Measurements from ENCODE around the gene STEAP3. TPM values are rescaled to one million over a fixed set of nuclear protein-coding genes. Genes with fewer than 3 reads are reported as not detected.

STEAP3 gene
- total RNA-seq, 6 experiments from 2014 or later: 118 to 165 (median 131) TPM

DNA sequence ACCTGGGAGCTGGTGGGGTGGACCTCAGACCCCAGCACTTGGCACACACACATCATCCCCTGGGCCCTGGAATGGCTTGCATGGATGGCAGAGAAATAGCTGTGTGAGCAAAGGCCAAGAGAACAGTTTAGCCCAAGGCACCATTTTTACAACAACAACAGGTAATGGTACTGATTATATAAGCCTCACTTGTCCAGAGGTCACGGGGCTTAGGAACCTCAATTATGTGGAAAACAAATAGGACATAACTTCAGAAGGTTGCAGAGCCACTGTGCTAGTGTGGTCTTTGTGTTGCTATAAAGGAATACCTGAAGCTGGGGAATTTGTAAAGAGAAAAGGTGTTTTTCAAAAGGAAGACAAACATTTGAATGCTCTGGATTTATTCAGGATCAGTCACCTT, 13.2 kb downstream of the STEAP3 start:
- DNase-seq (no peak), ATAC-seq (no peak)
- Histone ChIP-seq H3K4me3 (no peak overlapping the region), H3K4me1 (peaks cover 0 to 71% (median 11%) of the 10 kb centered on the region in 4 donors), H3K9me3 (no peaks in the 10 kb centered on the region), H3K27me3 (no peaks in the 10 kb centered on the region), H3K27ac (peak overlapping the region in 1 of 3 donors; percentile 53), H3K36me3 (peaks cover 0 to 4% (median 0%) of the 10 kb centered on the region in 4 donors)
- TF ChIP-seq, protein P1, sequence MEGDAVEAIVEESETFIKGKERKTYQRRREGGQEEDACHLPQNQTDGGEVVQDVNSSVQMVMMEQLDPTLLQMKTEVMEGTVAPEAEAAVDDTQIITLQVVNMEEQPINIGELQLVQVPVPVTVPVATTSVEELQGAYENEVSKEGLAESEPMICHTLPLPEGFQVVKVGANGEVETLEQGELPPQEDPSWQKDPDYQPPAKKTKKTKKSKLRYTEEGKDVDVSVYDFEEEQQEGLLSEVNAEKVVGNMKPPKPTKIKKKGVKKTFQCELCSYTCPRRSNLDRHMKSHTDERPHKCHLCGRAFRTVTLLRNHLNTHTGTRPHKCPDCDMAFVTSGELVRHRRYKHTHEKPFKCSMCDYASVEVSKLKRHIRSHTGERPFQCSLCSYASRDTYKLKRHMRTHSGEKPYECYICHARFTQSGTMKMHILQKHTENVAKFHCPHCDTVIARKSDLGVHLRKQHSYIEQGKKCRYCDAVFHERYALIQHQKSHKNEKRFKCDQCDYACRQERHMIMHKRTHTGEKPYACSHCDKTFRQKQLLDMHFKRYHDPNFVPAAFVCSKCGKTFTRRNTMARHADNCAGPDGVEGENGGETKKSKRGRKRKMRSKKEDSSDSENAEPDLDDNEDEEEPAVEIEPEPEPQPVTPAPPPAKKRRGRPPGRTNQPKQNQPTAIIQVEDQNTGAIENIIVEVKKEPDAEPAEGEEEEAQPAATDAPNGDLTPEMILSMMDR (IDR thresholded peaks at IDR 0.05): no peak
- no peak for TF ChIP-seq POLR2A (IDR thresholded peaks at IDR 0.05)
- WGBS (ENCODE audit: insufficient coverage, low coverage, low lambda C conversion rate, missing lambda C conversion rate): 65% methylated on average over 1 of the region's 1 CpG
- intact Hi-C loops (cut with DNase I): no loop called here

DNA sequence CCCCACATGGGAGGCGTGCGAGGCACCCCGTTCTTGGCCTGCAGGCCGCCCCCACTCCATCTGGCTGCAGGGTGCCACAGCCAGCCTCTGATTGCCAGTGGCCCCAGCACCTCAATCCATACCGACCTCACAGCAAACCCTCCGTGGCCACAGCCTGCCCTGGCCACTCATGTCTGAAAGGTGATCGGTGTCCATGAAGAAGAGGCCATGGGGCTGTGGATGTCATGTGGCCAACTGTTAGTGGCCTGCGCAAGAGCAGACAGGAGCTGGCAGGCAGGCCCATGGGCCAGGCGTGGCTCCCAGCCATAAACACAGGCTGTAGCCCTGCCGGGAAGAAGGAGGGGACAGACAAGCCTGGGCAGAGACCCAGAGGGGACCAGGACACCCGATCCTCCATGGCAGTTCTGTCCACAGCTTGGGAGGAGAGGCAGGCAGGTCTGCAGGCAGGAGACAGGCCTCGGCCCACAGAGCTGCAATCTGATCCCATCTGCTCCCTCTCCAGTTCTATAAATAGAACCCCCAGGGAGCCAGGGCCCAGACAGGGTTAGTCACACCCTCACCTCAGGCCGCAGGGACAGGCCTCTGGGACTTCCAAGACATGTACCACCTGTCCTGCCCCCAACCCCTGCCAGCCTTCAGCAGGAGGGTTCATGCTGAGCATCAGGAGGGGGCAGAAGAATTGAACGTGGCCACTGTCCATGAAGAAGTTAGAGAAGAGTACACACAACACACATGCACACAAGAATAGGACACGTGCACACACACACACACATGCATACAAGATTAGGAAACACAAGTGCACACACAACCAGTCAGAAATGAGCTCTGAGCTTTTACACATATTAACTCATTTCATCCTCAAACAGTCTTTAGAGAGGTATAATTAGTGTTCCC, 16.9 kb downstream of the STEAP3 start:
- H3K36me3 ChIP-seq: peaks cover 0 to 7% (median 0%) of the 10 kb centered on the region in 4 donors
- intact Hi-C loops (cut with DNase I): no loop called here
- DNase-seq (peak; percentile 81 to 89 (median 87)), ATAC-seq (peak; percentile 93 to 94 (median 93))
- 48% methylated on average over 4 of the region's 15 CpGs for WGBS (ENCODE audit: insufficient coverage, low coverage, low lambda C conversion rate, missing lambda C conversion rate)
- peaks cover 0 to 48% (median 4%) of the 10 kb centered on the region in 4 donors for H3K4me1 ChIP-seq
- no peaks in the 10 kb centered on the region for H3K9me3 ChIP-seq
- H3K4me3 ChIP-seq: no peak overlapping the region
- H3K27me3 ChIP-seq: no peaks in the 10 kb centered on the region
- TF ChIP-seq, protein P1 (IDR thresholded peaks at IDR 0.05): no peak
- TF ChIP-seq POLR2A (IDR thresholded peaks at IDR 0.05): peak; percentile 21
- peak overlapping the region in 2 of 3 donors; percentile 0 to 65 for H3K27ac ChIP-seq

DNA sequence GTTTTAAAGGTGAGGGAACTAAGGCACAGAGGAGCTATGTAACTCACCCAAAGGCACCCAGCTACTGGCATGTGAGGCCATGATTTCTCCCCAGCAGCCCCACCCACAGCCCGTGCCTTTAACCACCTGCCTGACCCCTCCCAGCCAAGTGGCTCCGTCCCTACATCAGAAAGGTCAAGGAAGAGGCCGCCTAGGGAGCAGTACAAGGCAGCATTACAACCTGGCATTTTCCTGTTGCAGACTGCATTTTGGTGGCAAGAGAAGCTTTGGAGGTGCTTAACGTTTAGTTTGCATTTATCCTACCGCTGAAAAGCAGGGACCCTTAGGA, 17.5 kb downstream of the STEAP3 start:
- 100% methylated on average over 2 of the region's 5 CpGs for WGBS (ENCODE audit: insufficient coverage, low coverage, low lambda C conversion rate, missing lambda C conversion rate)
- no peak for ATAC-seq

DNA sequence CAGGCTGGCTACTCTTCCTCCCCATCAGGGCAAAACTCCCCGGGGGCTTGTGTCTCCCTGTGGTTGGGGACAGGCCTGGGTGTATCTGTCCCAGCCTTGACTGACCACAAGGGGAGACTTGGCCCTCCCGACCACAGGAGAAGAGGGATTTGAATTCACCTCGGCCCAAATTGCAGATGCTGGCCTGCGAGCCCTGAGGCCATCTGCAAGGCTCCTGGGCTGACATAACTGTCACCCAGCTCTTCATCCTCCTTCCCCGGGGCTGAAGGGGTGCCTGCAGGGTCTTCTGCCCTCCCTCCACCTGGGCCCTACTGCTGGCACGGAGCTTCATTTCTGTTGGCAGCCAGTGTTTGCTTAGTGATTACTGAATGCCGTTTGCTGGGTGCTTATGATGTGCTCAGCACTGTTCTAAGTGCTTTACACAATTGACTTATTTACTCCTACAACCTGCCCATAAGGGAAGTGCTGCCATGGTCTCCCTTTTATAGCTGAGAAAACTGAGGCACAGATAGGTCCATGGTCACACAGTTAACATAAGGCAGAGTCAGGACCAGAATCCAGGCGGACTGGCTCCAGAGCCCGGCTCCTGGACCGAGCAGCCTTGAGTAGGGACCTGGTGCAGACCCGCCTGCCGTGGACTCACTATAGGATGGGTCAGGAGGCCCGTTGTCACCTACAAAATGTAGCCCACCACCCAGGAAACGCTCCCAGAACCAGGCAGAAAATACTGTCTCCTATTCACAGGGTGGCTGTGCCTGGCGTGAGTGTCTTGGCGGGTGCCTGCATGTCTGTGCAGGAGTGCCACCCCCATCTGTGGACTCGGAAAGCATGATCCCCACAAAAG, 18.9 kb downstream of the STEAP3 start:
- no peaks in the 10 kb centered on the region for H3K27me3 ChIP-seq
- no peaks in the 10 kb centered on the region for H3K9me3 ChIP-seq
- H3K4me3 ChIP-seq: no peak overlapping the region
- intact Hi-C loops (cut with DNase I): no loop called here
- H3K36me3 ChIP-seq: peaks cover 0 to 22% (median 9%) of the 10 kb centered on the region in 4 donors
- no peak overlapping the region for H3K27ac ChIP-seq
- no peak for ATAC-seq
- peaks cover 0 to 34% (median 4%) of the 10 kb centered on the region in 4 donors for H3K4me1 ChIP-seq
- no peak for TF ChIP-seq POLR2A (IDR thresholded peaks at IDR 0.05)
- DNase-seq: no peak
- WGBS (ENCODE audit: insufficient coverage, low coverage, low lambda C conversion rate, missing lambda C conversion rate): 83% methylated on average over 2 of the region's 17 CpGs

More for the DNA sequence above, 17.5 kb downstream of the STEAP3 start:
- Histone ChIP-seq H3K27me3 (no peaks in the 10 kb centered on the region), H3K4me1 (peaks cover 0 to 42% (median 4%) of the 10 kb centered on the region in 4 donors), H3K27ac (peak overlapping the region in 1 of 3 donors; percentile 65), H3K9me3 (no peaks in the 10 kb centered on the region), H3K36me3 (peaks cover 0 to 12% (median 3%) of the 10 kb centered on the region in 4 donors), H3K4me3 (no peak overlapping the region)
- intact Hi-C loops (cut with DNase I): no loop called here
- no peak for TF ChIP-seq POLR2A (IDR thresholded peaks at IDR 0.05)
- TF ChIP-seq, protein P1 (IDR thresholded peaks at IDR 0.05): no peak
- no peak for DNase-seq

All from right lobe of liver (tissue), 6 donors.